ENCODE measurements around the gene MYO3B. TPM values are rescaled to one million over a fixed set of nuclear protein-coding genes. Genes with fewer than 3 reads are reported as not detected.

MYO3B gene
- total and polyA plus RNA-seq, 2 of the 8 experiments (the other 6 are each of a cell fraction or from before 2014, with no cell fraction given) = 0.17 to 0.19 TPM

DNA sequence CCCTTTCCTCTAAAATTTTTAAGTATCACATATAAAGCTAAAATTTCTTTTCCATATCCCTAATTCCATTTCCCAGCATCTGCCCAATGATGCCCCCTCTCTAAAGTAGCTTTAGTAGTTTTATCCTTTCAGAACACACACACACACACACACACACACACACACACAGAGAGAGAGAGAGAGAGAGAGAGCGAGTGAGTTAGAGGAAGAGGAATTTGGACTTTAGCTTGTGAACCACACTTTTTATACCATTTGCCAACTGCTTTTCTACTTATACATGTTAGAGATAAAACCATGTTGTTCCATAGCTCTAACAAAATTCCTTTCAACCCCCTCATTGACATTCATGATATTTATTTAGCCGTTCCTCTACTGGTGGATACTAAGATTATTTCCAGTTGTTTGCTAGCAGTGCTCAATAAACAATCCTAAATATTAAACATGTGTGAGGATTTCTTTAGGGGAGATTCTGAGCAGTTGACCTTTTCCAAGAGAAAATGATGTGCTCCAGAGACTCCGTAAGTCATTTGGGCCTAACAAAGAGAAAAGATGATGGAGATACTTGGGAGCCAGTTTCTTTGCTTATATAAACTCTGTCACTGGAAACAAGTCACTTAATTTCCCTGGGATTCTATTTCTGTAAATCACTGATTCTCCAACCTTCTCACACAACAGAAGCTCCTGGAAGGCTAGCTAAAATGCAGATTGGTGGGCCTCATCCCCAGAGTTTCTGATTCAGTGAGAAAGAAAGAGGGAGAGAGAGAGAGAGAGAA, 307.5 kb downstream of the MYO3B start (continued):
- no peak for TF ChIP-seq CHD7 (IDR thresholded peaks at IDR 0.05; ENCODE audit: insufficient replicate concordance, low read length)
- no peak for TF ChIP-seq ASH2L (IDR thresholded peaks at IDR 0.05; ENCODE audit: low read length)
- TF ChIP-seq KDM5A (IDR thresholded peaks at IDR 0.05; ENCODE audit: low read length) = no peak
- no peak for TF ChIP-seq SRF (IDR thresholded peaks at IDR 0.05; ENCODE audit: low read depth, low read length)
- no peak for TF ChIP-seq TEAD4 (IDR thresholded peaks at IDR 0.05; ENCODE audit: low read depth, low read length)
- TF ChIP-seq JUN (IDR thresholded peaks at IDR 0.05; ENCODE audit: low read depth, low read length) = no peak
- no peak for TF ChIP-seq SP2 (IDR thresholded peaks at IDR 0.05; ENCODE audit: low read length)
- no peak for TF ChIP-seq CTCF (IDR thresholded peaks at IDR 0.05; ENCODE audit: control extremely low read depth in 1 of 3, insufficient read depth in 1 of 3, low read depth in 1 of 3, low read length in 3 of 3)
